Panc1 (cell line): ENCODE results near the gene ZNF559. TPM values are rescaled to one million over a fixed set of nuclear protein-coding genes. Genes with fewer than 3 reads are reported as not detected.

ENCODE experiments used
- ATAC-seq: fragments of 200-7000 bp; cut with Tn5 transposase; 2 replicates; pipeline ENCODE4 v1.9.1; 2020; ENCODE audit warnings: mild to moderate bottlenecking, moderate library complexity
- BruUV-seq: library from RNA; stranded (reverse); fragments of 400-500 nt; replicated peaks from 2 replicates; lab custom pipeline; 2021; lab: Mats Ljungman, UMichigan
- CTCF ChIA-PET: fragments of 300-600 bp; sonication (Branson Sonifier 250); formaldehyde crosslinking; loops from one replicate; lab custom pipeline; 2022; ENCODE audit warnings: antibody characterized with exemption; lab: Charles Lee
- POLR2A ChIA-PET: fragments of 300-600 bp; sonication (Branson Sonifier 250); formaldehyde crosslinking; loops from one replicate; lab custom pipeline; 2022; ENCODE audit warnings: antibody characterized with exemption; lab: Charles Lee
- DNase-seq: peaks from one replicate; pipeline ENCODE4 v3.0.0-alpha.2; 2010; ENCODE audit warnings: low read depth, low spot score
- H3K27ac ChIP-seq: 2 replicates; pipeline ENCODE4 v1.5.1; 2011; ENCODE audit warnings: mild to moderate bottlenecking, low read length, inconsistent platforms
- H3K27me3 ChIP-seq: fragments of 200-500 bp; sonication (Bioruptor generic); 2 replicates; pipeline ENCODE4 v1.6.0; 2014; ENCODE audit warnings: low read length, inconsistent platforms; ENCODE audit not compliant: control insufficient read depth, insufficient read depth
- H3K36me3 ChIP-seq: fragments of 200-500 bp; sonication (Bioruptor generic); 2 replicates; pipeline ENCODE4 v1.5.1; 2014; ENCODE audit warnings: inconsistent platforms, mild to moderate bottlenecking, low read length, moderate library complexity; ENCODE audit not compliant: control insufficient read depth, insufficient read depth
- H3K4me1 ChIP-seq: 2 replicates; pipeline ENCODE4 v1.5.1; 2011; ENCODE audit warnings: inconsistent platforms, mild to moderate bottlenecking, low read length, moderate library complexity; ENCODE audit not compliant: control insufficient read depth, insufficient read depth
- H3K4me3 ChIP-seq, 2 experiments: 2 replicates each; pipeline ENCODE4 v1.5.1; 2011 to 2012; ENCODE audit warnings: low read depth in 2 of 2, low read length in 2 of 2, mild to moderate bottlenecking in 2 of 2, inconsistent platforms in 1 of 2, moderate library complexity in 1 of 2
- H3K9me3 ChIP-seq: fragments of 200-500 bp; sonication (Bioruptor generic); 2 replicates; pipeline ENCODE4 v1.5.1; 2014; ENCODE audit warnings: low read depth, mild to moderate bottlenecking, inconsistent platforms, low read length, moderate library complexity; ENCODE audit not compliant: control insufficient read depth, insufficient read depth
- CTCF ChIP-seq: fragments of 450-650 bp; IDR thresholded peaks from 2 replicates; pipeline ENCODE4 v1.5.1; 2017; ENCODE audit warnings: mild to moderate bottlenecking
- POLR2AphosphoS5 ChIP-seq: IDR thresholded peaks from 2 replicates; pipeline ENCODE4 v1.6.1; 2012; ENCODE audit warnings: mild to moderate bottlenecking, low read depth, low read length, moderate library complexity
- REST ChIP-seq, 2 experiments: IDR thresholded peaks; 2 replicates each; pipeline ENCODE4 v1.6.1; 2011 to 2012; ENCODE audit warnings: low read depth in 2 of 2, control low read depth in 1 of 2, low read length in 1 of 2, mild to moderate bottlenecking in 1 of 2, moderate library complexity in 1 of 2; ENCODE audit not compliant: insufficient read depth in 1 of 2
- SIN3A ChIP-seq: IDR thresholded peaks from 2 replicates; pipeline ENCODE4 v1.6.1; 2012; ENCODE audit warnings: low read depth, mild to moderate bottlenecking, low read length, moderate library complexity, borderline replicate concordance; ENCODE audit not compliant: insufficient read depth
- TCF7L2 ChIP-seq: IDR thresholded peaks from 2 replicates; pipeline ENCODE4 v1.6.1; 2011; ENCODE audit warnings: mild to moderate bottlenecking, low read depth, low read length, inconsistent platforms
- in situ Hi-C: cut with HindIII; loops from 2 replicates; pipeline ENCODE4 v1.10.0; 2016; ENCODE audit warnings: low sequenced_read_pairs, low pct_unique_long_range_greater_than_20kb
- intact Hi-C: fragments of 100-400 bp; cut with micrococcal nuclease; formaldehyde crosslinking; loops from one replicate; pipeline ENCODE4 v1.10.0; 2022; ENCODE audit not compliant: unreplicated experiment
- total RNA-seq: library from RNA; stranded (reverse); gene quantifications from one replicate; pipeline ENCODE4 v1.2.1, GENCODE V29; 2021; ENCODE audit not compliant: unreplicated experiment

The ZNF559 gene
- total RNA-seq, 1 experiment from 2014 or later: 8.1 TPM

GRCh38 chr19:9381361-9381785 is 57.4 kb downstream of the ZNF559 start:
- TSS peak; percentile 48 for BruUV-seq
- ATAC-seq: no peak
- Histone ChIP-seq H3K4me1 (no peaks in the 10 kb centered on the region), H3K27ac (no peak overlapping the region), H3K27me3 (no peaks in the 10 kb centered on the region), H3K4me3 (no peak overlapping the region), H3K36me3 (no peaks in the 10 kb centered on the region), H3K9me3 (peaks cover 79% of the 10 kb centered on the region)
- in situ Hi-C loops: no loop called here
- intact Hi-C loops: no loop called here
- no peak for DNase-seq
- TF ChIP-seq SIN3A (no peak), TCF7L2 (no peak), POLR2AphosphoS5 (no peak), REST (IDR thresholded peaks at IDR 0.05; ENCODE audit: insufficient read depth in 1 of 2, low read depth in 2 of 2, low read length in 1 of 2) (no peak), CTCF (no peak)
- ChIA-PET CTCF (no interaction called here), POLR2A (no interaction called here)

Other genes starting within 250 kb of the ZNF559 start
- gene OR1M1, start 237.1 kb upstream of the ZNF559 start, total RNA-seq: not detected
- gene OR7G2, start 216.7 kb upstream of the ZNF559 start, total RNA-seq: not detected
- not detected for gene OR7G1, start 208.4 kb upstream of the ZNF559 start, total RNA-seq
- gene OR7G3, start 197.2 kb upstream of the ZNF559 start, total RNA-seq: not detected
- 39.3 TPM for gene ZNF317, start 183.8 kb upstream of the ZNF559 start, total RNA-seq
- not detected for gene OR7D2, start 145.2 kb upstream of the ZNF559 start, total RNA-seq
- not detected for gene OR7D4, start 104.6 kb upstream of the ZNF559 start, total RNA-seq
- gene OR7E24, start 73.2 kb upstream of the ZNF559 start, total RNA-seq: not detected
- 7.3 TPM for gene ZNF699, start 14.3 kb upstream of the ZNF559 start, total RNA-seq
- gene ZNF177, start 38.8 kb downstream of the ZNF559 start, total RNA-seq: 4.6 TPM
- gene ZNF266, start 111.4 kb downstream of the ZNF559 start, total RNA-seq: 10.5 TPM
- gene ZNF560, start 174.4 kb downstream of the ZNF559 start, total RNA-seq: not detected
- 6.1 TPM for gene ZNF426, start 214.5 kb downstream of the ZNF559 start, total RNA-seq